ENCODE results near the gene STKLD1.
A peak's percentile ranks its signal among the peaks of the same experiment; 100 is the strongest.
"Not testable (repeated sequence)": the region's sequence is repeated elsewhere in the genome, so short reads cannot be mapped to it uniquely, and the experiment has no call there.

STKLD1 gene

DNA sequence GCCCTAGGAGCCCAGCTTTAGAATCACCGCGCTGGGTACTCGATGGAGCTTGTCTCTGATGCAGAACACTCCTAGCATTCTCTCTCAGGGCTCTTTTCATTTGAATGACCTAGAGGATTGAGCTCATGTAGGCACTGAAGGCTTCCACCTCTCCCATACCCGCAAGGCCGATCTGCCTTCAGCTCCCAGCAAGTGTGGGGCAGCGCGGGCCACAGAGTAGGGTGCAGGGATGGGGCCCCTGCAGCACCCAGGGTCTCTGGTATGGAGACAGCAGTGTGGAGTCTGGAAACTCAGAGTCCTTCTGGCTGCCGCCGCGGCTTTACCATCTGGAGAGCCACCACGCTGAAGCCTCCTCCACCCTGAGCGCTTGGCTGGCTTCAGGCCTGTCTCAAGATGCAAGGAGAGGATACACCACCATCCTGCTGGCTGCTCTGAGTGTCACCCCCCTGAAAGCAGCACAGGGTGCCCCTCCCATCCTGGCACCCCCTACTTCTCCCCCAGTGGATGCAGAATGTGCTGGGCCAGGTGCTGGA lies 12.9 kb downstream of the STKLD1 start:
- no peak for DNase-seq

DNA sequence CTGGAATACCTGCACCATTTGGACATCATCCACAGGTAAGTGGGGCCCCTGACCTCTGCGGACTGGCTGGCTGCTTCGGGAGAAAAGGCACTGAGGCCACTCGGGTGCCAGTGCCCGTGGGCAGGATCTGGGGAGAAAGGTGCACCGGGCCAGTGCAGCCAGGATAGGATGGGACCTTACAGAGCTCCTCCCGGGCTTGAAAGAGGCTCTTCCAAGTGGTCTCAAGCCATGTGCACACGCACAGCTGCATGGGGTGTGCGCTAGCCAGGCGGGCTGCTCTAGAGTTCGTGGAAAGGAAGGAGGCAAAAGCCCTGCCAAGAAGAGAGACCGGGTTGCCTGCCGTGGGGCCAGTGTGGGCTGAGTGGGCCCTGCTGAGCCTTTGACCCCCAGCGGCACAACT lies 13.4 kb downstream of the STKLD1 start:
- no peak for DNase-seq

DNA sequence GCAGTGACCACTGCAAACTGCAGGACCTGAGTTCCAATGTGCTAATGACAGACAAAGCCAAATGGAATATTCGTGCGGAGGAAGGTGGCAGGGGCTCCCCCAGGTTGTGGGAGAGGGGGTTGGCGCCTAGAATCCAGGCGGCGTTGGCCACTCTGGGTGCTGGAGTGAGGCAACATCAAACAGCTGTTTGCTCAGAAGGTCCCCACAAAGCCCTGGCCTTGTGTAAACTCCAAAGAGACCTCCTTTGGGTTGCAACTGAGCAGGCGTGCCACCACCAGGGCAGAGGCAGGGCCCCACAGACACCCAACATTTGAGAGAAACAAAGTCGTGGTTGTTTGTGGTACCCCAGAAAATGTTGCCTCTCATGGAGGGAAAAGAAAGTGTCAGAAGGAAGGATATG lies 14.5 kb downstream of the STKLD1 start:
- DNase-seq: no peak

DNA sequence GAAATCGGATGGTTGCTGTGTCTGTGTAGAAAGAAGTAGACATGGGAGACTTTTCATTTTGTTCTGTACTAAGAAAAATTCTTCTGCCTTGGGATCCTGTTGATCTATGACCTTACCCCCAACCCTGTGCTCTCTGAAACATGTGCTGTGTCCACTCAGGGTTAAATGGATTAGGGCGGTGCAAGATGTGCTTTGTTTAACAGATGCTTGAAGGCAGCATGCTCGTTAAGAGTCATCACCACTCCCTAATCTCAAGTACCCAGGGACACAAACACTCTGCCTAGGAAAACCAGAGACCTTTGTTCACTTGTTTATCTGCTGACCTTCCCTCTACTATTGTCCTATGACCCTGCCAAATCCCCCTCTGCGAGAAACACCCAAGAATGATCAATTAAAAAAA lies 15.3 kb downstream of the STKLD1 start:
- DNase-seq: not testable (repeated sequence)

DNA sequence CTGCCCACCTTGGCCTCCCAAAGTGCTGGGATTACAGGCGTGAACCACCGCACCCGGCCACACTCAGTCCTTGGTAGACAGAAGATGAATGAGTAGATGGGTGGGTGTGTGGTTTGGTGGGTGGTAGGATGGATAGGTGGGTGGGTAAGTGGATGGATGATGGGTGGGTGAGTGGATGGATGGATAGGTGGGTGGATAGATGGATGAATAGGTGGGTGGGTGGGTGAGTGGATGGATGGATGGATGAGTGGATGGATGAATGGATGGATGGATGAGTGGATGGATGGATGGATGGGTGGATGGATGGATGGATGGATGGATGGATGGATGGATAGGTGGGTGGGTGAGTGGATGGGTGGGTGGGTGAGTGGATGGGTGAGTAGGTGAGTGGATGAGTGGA lies 16.1 kb downstream of the STKLD1 start:
- DNase-seq: not testable (repeated sequence)

DNA sequence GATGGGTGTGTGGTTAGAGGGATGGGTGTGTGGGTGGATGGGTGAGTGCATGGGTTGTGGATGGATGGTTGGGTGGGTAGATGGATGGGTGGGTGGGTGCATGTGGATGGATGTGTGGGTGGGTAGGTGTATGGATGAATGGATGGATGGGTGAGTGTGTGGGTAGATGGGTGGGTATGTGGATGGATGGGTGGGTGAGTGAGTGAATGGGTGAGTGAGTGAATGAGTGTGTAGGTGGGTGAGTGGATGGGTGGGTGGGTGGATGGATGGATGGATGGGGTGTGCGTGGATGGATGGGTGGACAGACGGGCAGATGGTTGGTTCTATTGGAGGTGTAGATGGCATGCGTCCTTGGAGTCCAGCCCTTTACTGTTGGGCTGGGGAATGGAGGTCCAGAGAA lies 17.2 kb downstream of the STKLD1 start:
- DNase-seq: no peak

DNA sequence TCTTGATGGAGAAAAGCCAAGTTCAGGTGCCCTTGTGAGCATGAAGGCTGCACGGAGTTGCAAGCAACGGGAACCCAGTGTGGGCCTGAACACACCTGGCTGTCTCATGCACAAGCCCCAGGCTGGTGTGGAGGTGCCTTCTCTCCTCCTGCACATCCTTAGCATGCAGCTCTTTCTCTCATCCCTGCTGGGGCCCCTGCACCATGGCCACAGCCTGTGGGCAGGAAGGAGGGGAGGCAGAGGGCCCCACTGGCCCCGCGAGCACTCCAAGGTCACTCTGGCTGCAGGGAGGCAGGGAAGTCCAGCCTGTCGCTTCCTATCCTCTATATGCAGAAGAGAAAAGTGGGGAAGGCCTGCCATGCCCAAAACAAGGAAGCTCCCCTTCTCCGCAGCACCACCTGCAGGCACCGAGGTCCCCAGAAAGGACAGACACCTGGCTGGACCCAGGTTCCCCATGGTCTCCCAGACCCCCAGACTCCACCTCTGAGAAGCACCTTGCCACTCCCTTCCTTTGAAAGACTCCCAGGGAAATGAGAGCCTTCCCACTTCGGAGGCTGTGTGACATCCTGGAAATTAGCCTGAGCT lies 18.6 kb downstream of the STKLD1 start:
- DNase-seq: no peak

DNA sequence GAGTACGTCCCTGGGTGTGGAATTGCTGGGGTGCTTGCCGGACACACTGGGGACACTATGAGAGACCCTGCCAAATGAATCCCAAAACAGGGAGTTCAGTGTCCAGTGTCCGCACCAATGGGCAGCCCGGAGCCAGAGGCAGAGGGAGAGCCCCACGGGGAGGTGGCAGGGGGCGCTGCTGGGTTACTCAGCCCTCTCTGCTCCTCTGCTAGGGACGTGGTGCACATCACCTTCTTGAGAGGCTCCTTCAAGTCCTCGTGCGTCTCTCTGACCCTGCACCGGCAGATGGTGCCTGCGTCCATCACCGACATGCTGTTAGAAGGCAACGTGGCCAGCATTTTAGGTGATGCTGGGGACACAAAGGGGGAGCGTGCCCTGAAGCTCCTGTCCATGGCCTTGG lies 20.8 kb downstream of the STKLD1 start:
- DNase-seq: peak; percentile 83

DNA sequence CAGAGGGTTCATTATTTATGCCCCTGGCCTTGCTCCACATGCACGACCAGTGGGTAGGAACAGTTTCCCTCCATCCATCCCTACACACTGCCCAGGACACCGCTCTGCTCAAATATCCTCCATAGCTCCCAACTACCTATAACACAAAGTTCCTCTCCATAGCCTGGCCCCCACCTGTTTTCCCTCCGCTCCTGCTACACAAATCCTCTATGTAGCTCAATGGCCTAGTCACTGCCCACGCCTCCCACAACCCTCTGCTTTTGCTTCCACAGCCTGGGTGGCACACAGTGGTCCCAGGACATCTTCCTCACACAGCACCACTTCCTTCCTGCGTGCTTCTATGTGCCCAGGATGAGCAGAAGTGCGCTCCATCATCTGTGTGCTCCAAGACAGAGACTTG lies 21.2 kb downstream of the STKLD1 start:
- no peak for DNase-seq

DNA sequence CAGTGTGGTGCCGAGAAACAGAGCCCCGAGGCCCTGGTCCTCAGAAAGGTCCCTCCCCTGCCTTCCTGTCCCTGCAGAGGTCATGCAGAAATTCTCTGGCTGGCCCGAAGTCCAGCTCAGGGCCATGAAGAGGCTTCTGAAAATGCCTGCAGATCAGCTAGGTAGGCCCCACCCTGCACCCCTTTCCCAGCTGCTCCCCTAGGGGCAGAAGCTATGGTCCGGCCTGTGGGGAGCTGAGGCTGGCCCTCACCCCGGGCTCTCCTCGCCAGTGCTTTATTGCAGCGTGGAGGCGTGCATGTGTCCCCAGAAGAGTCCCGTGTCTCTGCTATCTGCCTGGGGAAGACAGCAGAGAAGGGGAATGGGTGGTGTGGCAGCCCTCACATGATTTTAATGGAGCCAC lies 21.7 kb downstream of the STKLD1 start:
- DNase-seq: no peak

DNA sequence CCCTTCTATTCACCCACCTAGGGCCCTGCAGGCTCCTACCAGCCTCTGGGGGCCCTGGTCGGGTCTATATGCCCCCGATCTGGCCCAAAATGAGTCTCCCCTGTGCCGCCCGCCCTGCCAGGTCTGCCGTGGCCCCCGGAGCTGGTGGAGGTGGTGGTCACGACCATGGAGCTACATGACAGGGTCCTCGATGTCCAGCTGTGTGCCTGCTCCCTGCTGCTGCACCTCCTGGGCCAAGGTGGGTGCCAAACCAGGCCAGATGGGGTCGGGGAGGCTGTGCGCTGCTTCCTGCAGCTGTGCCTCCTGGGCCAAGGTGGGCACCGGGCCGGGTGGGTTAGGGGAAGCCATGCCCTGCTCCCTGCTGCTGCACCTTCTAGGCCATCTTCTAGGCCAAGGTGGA lies 24.1 kb downstream of the STKLD1 start:
- DNase-seq: no peak

DNA sequence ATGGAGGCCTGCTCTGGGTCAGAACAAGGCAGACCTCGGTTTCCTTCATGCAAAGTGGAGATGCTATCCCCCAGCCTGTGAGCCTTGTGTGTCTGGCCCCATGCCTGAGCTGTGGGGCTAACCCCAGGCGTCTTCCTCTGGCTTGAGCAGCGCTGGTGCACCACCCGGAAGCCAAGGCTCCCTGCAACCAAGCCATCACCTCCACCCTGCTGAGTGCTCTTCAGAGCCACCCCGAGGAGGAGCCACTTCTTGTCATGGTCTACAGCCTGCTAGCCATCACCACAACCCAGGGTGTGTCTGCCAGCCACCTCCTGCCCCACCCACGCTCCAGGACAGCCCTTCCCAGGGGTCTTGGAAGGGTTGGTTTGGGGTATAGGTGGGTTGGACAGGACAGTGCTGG lies 25.4 kb downstream of the STKLD1 start:
- no peak for DNase-seq

DNA sequence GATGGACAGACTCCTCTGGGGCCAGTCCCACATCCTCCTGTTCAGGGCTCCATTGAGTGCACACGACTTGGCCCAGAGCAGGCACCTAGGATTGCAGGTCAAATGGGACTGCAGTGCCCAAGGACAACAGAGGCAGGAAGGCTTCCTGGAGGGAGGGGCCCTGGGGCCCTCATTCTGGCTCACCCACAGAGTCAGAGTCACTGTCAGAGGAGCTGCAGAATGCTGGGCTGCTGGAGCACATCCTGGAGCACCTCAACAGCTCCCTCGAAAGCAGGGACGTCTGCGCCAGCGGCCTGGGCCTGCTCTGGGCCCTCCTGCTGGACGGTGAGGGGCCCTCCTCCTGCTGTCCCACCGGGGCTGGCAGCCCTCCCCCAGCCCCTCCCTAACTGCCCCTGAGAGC lies 26.5 kb downstream of the STKLD1 start:
- no peak for DNase-seq

DNA sequence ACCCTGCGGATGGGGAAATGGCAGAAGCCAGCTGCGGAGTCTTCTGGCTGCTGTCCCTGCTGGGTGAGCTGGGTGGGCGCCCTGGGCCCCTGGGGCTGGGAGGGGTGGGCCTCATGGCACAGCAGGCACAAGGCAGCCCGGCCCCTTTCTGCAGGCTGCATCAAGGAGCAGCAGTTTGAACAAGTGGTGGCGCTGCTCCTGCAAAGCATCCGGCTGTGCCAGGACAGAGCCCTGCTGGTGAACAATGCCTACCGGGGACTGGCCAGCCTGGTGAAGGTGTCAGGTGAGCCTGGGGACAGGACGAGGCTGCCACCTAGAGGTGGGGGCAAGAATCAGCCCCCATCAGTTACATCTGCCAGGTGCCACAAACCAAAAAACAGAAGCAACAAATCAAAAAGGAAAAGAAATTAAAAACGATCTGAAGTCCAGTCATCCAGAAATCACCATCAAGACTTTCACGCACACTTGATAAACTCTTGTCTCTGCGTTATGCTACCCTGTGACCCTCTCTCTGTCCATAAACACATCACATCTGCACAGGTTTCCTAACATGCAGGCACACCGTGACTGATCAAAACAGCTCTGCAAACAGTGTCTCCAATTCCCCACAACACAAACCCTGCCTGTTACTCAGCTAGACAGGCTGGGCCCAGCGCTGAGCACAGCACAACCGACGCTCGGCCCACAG lies 27.7 kb downstream of the STKLD1 start:
- DNase-seq: no peak

DNA sequence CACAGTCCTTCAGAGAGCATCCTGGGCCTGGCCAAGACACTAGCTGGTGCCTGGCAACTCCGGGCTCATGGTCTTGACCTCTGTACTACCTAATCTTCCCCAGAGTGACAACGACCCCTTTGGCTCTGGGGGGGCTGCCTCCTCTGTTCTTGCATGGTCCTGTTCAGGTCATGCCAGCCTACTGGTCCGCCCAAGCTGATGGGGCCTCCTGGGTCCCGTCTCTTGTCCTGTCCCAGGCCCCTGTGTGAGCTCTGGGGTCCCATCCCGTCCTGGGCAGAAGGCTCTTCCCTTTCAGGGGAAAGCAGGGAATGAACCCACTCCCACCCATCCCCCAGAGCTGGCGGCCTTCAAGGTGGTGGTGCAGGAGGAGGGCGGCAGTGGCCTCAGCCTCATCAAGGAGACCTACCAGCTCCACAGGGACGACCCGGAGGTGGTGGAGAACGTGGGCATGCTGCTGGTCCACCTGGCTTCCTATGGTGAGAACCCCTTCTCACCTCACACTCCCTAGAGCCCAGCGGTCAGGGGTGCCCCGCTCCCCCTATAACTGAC lies 28.4 kb downstream of the STKLD1 start:
- DNase-seq: no peak

DNA sequence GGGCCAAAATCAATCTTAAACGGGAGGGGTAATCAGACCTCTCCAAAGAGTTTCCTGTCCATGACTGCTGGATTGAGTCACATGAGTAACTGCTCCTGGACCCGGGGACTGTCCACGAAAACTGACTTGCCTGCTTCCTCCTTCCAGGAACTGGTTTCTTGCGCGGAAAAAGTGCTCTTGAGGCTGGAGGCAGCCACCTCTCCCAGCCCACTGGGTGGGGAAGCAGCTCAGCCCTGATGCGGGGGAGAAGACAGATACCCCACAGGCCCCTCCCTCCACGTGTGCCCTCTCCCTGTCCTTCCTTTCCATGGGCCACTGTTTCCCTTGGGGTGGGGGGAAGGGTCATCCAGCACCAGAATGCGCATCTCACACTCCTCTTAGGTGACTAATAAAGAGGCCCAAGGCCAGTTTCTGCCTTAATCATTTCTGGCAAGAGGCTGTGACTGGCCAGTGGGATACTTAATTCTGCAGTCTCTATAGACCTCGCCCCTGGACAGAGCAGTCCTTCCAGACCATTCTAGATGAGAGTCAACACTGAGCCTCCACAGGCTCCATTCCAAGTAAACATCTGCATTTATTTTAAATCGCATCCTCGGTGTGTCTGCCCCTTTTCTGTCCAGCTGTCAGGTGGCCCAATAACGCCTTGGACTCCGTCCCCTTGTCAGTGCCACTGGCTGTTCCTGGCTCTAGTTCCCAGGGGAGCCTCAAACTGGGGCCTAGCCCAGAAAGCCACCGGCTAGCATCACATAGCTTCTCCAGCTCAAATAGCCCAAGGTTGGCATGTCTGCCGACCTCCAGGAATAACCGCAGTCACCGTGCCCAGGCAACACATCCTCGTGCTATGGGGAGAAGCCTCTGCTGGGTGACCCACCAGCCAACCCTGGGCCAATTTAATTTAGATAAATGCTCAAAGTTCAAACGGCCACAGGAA lies 29.6 kb downstream of the STKLD1 start:
- DNase-seq: no peak

DNA sequence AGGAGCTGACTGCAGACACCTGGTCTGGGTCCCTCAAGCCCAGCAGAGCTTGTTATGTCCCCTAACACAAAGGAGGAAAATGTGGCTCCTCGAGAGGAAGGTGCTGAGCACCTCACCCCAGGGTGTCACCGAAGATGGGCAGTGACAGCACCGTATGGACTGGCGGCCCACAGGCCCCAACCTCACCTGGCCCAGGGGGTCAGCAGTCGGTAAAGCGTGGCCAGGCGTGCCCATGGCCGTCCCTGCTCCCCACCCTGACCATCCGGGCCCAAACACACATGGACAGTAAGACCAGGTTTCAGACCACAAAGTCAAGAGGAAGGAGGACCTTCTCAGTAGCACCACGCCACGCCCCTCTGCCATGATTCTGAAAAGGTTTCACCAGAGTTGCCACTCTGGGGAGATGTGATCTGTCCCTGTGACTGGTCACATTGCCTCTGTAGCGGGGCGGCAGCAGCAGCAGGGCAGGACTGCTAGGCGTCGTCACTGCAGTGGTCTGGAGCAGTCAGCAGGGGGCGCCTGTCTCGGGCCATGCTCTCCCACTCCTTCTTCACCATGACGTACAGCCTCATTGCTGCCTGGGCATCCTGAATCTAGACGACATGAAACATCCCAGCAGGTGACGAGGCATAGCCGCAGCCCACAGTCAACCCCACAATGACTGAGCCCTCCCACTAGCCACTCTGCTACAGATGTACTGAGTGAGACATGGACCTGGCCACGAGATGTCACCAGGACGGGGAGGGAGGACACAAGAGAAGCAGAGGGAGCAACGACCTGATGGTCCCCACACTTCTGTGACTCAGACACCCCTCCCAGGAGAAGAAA lies 30.5 kb downstream of the STKLD1 start:
- DNase-seq: peak; percentile 92

DNA sequence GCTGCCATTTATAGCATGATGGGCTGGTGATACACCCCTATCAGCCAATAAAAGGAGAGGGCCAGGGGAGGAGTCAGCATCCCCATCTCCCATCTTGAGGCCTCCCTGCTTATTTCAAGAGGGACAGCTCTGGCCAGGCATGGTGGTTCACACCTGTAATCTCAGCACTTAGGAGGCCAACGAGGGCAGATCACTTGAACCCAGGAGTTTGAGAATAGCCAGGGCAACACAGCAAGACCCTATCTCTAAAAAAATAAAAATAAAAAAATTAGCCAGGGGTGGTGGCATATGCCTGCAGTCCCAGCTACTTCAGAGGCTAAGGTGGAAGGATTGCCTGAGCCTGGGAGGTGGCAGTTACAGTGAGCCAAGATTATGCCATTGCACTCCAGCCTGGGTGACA lies 31.9 kb downstream of the STKLD1 start:
- no peak for DNase-seq

DNA sequence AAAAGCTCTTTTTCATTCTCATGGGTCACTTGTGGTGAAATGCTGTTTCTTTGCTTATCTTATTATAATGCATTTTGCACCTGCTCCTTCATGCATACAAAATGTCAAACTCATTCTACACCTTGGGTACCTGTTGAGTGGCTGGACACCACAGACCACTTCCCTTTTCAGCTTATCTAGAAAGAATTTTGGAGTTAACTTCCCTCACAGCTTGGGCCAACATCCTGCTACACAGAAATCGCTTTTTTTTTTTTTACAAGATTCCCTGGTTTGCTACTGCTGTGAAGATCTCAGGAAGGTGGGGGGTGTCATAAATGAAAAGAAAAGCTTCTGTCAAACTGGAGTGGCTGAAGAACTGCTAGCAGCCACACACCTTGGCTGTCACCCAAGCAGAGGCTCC lies 39.0 kb downstream of the STKLD1 start:
- no peak for DNase-seq

DNA sequence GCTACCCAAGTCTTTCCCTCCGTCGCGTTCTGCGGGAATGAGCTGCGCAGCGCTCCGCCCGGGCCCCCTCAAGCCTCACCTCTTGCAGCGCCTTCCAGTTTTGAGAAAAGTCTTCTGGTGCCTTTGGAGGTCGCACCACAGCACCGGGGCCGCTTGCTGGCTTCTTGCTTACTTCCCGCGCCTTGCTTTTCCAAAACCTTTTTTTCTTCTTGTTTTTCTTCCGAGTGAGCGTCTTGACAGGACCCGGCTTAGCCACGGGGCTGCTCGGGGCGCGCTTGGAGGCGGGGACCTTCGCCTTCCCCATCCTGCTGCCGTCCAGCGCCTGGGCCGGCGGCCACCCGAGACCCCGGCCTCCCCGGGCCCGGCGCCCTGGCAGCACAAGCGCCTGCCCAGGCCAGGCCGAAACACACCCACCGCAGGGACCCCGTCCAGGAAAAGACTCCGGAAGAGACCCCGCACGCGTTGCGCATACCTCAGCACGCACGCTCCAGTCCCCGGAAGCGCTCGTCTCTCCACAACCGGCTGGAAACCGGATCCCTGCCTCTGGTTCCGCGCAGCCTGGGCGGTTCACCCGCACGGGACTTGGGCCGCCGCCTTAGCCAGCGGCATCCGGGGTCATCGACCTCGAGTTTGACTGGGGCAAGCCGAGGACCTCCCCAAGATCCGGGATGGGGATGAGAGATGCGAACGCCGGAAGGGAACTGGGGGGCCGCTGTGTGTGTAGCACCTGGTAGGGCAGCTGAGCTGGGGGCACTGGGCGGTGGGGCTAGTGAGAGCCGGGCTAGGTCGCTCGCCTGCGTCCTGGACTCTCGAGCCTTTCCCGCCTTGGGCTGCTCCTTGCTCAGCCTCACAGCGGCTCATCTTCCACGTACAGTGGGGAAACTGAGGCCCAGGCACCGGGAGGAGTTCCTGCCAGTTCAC lies 41.6 kb downstream of the STKLD1 start, which contains the start of gene REXO4:
TSS of gene REXO4 (minus strand) at position 470 of the 921 bp plus-strand sequence. CDS start at position 304, 166 bp downstream.
- peak; percentile 96 for DNase-seq

DNA sequence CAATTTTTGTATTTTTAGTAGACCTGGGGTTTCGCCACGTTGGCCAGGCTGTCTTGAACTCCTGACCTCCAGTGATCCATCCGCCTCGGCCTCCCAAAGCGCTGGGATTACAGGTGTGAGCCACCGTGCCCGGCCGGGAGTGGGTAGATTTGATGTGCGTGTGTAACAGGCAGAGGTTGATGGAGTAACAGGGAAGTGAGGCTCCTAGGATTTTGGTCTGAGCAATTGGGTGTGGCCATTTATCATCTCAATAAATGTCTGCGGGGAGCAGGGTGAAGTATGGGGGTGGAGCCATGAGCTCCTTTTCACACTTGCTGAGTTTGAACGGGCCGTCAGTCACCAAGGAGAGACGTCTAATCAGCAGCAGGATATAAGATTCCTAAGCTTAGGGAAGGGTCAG lies 42.8 kb downstream of the STKLD1 start:
- no peak for DNase-seq
